Measurements from ENCODE around the gene PRPS1.
"Not testable (repeated sequence)": the region's sequence is repeated elsewhere in the genome, so short reads cannot be mapped to it uniquely, and the experiment has no call there.

- not testable (repeated sequence) for TF ChIP-seq POLR2A (IDR thresholded peaks at IDR 0.05; ENCODE audit: low read length); GATA1 (IDR thresholded peaks at IDR 0.05; ENCODE audit: low read depth, low read length)
Measured at GRCh38 chrX:107609061-107609460, 19.2 kb upstream of the PRPS1 start.

Measured in erythroblast (primary cell).